VCaP (cell line): Measurements from ENCODE around the gene HOGA1.
"Not testable (repeated sequence)": the region's sequence is repeated elsewhere in the genome, so short reads cannot be mapped to it uniquely, and the experiment has no call there.

Source experiments
- H3K27ac ChIP-seq: fragments of 450-650 bp; 2 replicates; pipeline ENCODE4 v1.5.1; 2017
- CTCF ChIP-seq: fragments of 450-650 bp; conservative IDR thresholded peaks from 2 replicates; pipeline ENCODE4 v1.5.1; 2017; ENCODE audit warnings: mild to moderate bottlenecking, moderate library complexity

HOGA1 gene

GRCh38 chr10:97572214-97572989, 11.8 kb upstream of the HOGA1 start, which contains the start of gene ANKRD2:
ANKRD2 (plus strand) TSS chr10:97572779; CDS start chr10:97572789, 10 bp downstream.
- TF ChIP-seq CTCF, result peak; percentile 93
- H3K27ac ChIP-seq, result no peak within 1 kb of the TSS

GRCh38 chr10:97573021-97573420, 11.2 kb upstream of the HOGA1 start:
- no peak overlapping the region for H3K27ac ChIP-seq
- no peak for TF ChIP-seq CTCF

GRCh38 chr10:97573672-97574071, 10.5 kb upstream of the HOGA1 start:
- TF ChIP-seq CTCF, result no peak
- H3K27ac ChIP-seq, result peak overlapping the region; percentile 58; the same call in 1 of the 2 replicates

GRCh38 chr10:97574374-97575126, 9.6 kb upstream of the HOGA1 start:
- H3K27ac ChIP-seq, result peak overlapping the region; percentile 58
- no peak for TF ChIP-seq CTCF

- peak overlapping the region; percentile 58 for H3K27ac ChIP-seq
- no peak for TF ChIP-seq CTCF
These were observed 9.0 kb upstream of the HOGA1 start for GRCh38 chr10:97575127-97575668.

- H3K27ac ChIP-seq, result not testable (repeated sequence)
These were observed 7.7 kb upstream of the HOGA1 start for GRCh38 chr10:97576487-97576886.

GRCh38 chr10:97577701-97578100, 6.5 kb upstream of the HOGA1 start:
- TF ChIP-seq CTCF, result no peak
- H3K27ac ChIP-seq, result no peak overlapping the region
